Myocyte (in vitro differentiated cells): ENCODE results near the gene SMURF1. TPM values are rescaled to one million over a fixed set of nuclear protein-coding genes. Genes with fewer than 3 reads are reported as not detected.

ENCODE experiments used
- DNase-seq: peaks from one replicate; pipeline ENCODE4 v3.0.0-alpha.2; 2012; ENCODE audit warnings: low read depth
- total RNA-seq: library from RNA; depleted of rRNA; stranded (reverse); fragments of >200 nt; gene quantifications from 2 replicates; pipeline ENCODE4 v1.2.3, GENCODE V29; 2014

The SMURF1 gene
- total RNA-seq, 1 donor from 2014 or later: 13.6 TPM

- DNase-seq: no peak
Measured at GRCh38 chr7:98990356-98990755, 153.6 kb downstream of the SMURF1 start.

- no peak for DNase-seq
Measured at GRCh38 chr7:98988641-98989040, 155.3 kb downstream of the SMURF1 start.

- DNase-seq: no peak
Measured at GRCh38 chr7:98985945-98986344, 158.0 kb downstream of the SMURF1 start.

GRCh38 chr7:98985406-98985805 lies 158.5 kb downstream of the SMURF1 start:
- no peak for DNase-seq

- DNase-seq: no peak
Measured at GRCh38 chr7:98984126-98984525, 159.8 kb downstream of the SMURF1 start.

GRCh38 chr7:98982686-98983085 lies 161.2 kb downstream of the SMURF1 start:
- no peak for DNase-seq

GRCh38 chr7:98981701-98982100 lies 162.2 kb downstream of the SMURF1 start:
- no peak for DNase-seq

- no peak for DNase-seq
Measured at GRCh38 chr7:98978672-98979071, 165.2 kb downstream of the SMURF1 start.

Other genes starting within 250 kb of the SMURF1 start
- gene KPNA7, start 64.0 kb upstream of the SMURF1 start, total RNA-seq: not detected in 2 replicates
- gene MYH16, start 128.7 kb upstream of the SMURF1 start, total RNA-seq: not detected in 2 replicates
- 89.4 and 116 TPM in 2 replicates for gene ARPC1A, start 181.8 kb upstream of the SMURF1 start, total RNA-seq
- 89.6 and 104 TPM in 2 replicates for gene ARPC1B, start 230.6 kb upstream of the SMURF1 start, total RNA-seq